Measurements from ENCODE around the gene MPP4. TPM values are rescaled to one million over a fixed set of nuclear protein-coding genes. Genes with fewer than 3 reads are reported as not detected.

MPP4 gene
- total and polyA plus RNA-seq, 2 of the 13 experiments (the other 11 are each of a cell fraction or from before 2014, with no cell fraction given) = not detected

DNA sequence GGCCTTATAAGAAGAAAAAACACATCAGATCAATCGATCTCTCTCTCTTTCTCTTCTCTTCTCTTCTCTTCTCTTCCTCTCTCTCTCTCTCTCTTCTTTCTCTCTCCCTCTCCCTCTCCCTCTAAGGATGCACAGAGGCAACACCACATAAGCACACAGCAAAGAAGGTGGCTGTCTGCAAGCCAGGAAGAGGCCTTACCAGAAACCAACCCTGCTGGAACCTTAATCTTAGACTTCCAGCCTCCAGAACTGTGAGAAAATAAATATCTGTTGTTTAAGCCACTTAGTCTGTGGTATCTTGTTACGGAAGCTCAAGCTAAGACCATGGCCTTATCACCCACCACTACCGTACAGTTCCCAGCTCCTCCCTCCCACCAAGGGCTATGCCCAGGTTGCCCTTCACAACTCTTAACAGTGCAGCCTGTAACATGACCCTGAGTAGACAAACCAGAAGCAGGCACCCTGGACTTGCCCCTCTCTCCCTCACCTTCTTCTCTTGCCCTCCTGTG is 30.0 kb downstream of the MPP4 start (continued):
- TF ChIP-seq, protein P1, sequence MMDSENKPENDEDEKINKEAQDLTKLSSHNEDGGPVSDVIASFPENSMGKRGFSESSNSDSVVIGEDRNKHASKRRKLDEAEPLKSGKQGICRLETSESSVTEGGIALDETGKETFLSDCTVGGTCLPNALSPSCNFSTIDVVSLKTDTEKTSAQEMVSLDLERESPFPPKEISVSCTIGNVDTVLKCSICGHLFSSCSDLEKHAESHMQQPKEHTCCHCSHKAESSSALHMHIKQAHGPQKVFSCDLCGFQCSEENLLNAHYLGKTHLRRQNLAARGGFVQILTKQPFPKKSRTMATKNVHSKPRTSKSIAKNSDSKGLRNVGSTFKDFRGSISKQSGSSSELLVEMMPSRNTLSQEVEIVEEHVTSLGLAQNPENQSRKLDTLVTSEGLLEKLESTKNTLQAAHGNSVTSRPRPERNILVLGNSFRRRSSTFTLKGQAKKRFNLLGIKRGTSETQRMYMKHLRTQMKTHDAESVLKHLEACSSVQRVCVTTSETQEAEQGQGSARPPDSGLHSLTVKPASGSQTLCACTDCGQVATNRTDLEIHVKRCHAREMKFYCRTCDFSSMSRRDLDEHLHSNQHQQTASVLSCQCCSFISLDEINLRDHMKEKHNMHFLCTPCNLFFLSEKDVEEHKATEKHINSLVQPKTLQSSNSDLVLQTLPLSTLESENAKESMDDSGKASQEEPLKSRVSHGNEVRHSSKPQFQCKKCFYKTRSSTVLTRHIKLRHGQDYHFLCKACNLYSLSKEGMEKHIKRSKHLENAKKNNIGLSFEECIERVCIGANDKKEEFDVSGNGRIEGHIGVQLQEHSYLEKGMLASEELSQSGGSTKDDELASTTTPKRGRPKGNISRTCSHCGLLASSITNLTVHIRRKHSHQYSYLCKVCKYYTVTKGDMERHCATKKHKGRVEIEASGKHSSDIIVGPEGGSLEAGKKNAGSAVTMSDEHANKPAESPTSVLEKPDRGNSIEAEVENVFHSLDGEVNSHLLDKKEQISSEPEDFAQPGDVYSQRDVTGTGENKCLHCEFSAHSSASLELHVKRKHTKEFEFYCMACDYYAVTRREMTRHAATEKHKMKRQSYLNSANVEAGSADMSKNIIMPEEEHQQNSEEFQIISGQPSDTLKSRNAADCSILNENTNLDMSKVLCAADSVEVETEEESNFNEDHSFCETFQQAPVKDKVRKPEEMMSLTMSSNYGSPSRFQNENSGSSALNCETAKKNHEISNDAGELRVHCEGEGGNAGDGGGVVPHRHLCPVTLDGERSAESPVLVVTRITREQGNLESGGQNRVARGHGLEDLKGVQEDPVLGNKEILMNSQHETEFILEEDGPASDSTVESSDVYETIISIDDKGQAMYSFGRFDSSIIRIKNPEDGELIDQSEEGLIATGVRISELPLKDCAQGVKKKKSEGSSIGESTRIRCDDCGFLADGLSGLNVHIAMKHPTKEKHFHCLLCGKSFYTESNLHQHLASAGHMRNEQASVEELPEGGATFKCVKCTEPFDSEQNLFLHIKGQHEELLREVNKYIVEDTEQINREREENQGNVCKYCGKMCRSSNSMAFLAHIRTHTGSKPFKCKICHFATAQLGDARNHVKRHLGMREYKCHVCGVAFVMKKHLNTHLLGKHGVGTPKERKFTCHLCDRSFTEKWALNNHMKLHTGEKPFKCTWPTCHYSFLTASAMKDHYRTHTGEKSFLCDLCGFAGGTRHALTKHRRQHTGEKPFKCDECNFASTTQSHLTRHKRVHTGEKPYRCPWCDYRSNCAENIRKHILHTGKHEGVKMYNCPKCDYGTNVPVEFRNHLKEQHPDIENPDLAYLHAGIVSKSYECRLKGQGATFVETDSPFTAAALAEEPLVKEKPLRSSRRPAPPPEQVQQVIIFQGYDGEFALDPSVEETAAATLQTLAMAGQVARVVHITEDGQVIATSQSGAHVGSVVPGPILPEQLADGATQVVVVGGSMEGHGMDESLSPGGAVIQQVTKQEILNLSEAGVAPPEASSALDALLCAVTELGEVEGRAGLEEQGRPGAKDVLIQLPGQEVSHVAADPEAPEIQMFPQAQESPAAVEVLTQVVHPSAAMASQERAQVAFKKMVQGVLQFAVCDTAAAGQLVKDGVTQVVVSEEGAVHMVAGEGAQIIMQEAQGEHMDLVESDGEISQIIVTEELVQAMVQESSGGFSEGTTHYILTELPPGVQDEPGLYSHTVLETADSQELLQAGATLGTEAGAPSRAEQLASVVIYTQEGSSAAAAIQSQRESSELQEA (CRISPR knock-in tag; IDR thresholded peaks at IDR 0.05; ENCODE audit: not compliant biosample characterization) = no peak
- TF ChIP-seq CENPT (CRISPR knock-in tag; IDR thresholded peaks at IDR 0.05; ENCODE audit: low read depth) (no peak), SATB2 (CRISPR knock-in tag; IDR thresholded peaks at IDR 0.05) (no peak)

GRCh38 chr2:201664334-201664733 is 34.1 kb downstream of the MPP4 start:
- POLR2A ChIA-PET = no interaction called here
- no TSS peak for BruUV-seq (replicated peaks)
- no peak for ATAC-seq

More at GRCh38 chr2:201664334-201664733, 34.1 kb downstream of the MPP4 start:
- in situ Hi-C loops (cut with HindIII; ENCODE audit: extremely low pct_ligation_motif_present, low pct_unique_long_range_greater_than_20kb) (no loop called here), intact Hi-C loops (cut with micrococcal nuclease; ENCODE audit: unreplicated experiment) (loop anchor here (10.0 kb wide), 1 partner anchor 220 kb away; no protein-coding TSS in a partner anchor)
- no peaks in the 10 kb centered on the region for H3K9me3 ChIP-seq (ENCODE audit: low read length)
- DNase-seq (ENCODE audit: low spot score) (no peak), FAIRE-seq (no peak)
- no peaks in the 10 kb centered on the region for H4K20me1 ChIP-seq (ENCODE audit: insufficient read depth, low read length)
- TF ChIP-seq CREB1 (IDR thresholded peaks at IDR 0.05) (0 out of 2 replicates have a peak, but pooled peaks have one; percentile 34), CREB1 (CRISPR knock-in tag; IDR thresholded peaks at IDR 0.05) (no peak), MEF2D (CRISPR knock-in tag; IDR thresholded peaks at IDR 0.05) (no peak)
- 51% methylated on average over 8 of the region's 8 CpGs for WGBS (ENCODE audit: low lambda C conversion rate)
- no peak overlapping the region for H3K27ac ChIP-seq (ENCODE audit: extremely low read length, insufficient read depth, low read length)
- H3K4me2 ChIP-seq (ENCODE audit: low read depth, low read length) = no peak overlapping the region
- no peak overlapping the region for H2AFZ ChIP-seq (ENCODE audit: low read length)
- H3K4me1 ChIP-seq (ENCODE audit: insufficient read depth, low read length) = no peaks in the 10 kb centered on the region
- no peak overlapping the region for H3K9ac ChIP-seq (ENCODE audit: insufficient read depth, low read depth, low read length)
- H3K4me3 ChIP-seq (replicated peaks in 1 of 3; ENCODE audit: insufficient read depth in 1 of 3, low read depth in 2 of 3, low read length in 3 of 3) = no peak overlapping the region
- CTCF ChIA-PET (ENCODE audit: low intra/inter-chr PET ratio, low total read pairs) = no interaction called here
- H3K36me3 ChIP-seq (replicated peaks in 1 of 2; ENCODE audit: control insufficient read depth in 1 of 2, insufficient read depth in 2 of 2, low read length in 2 of 2) = no peaks in the 10 kb centered on the region
- no peaks in the 10 kb centered on the region for H3K79me2 ChIP-seq (ENCODE audit: insufficient read depth, low read length)
- H3K27me3 ChIP-seq (ENCODE audit: control insufficient read depth in 1 of 2, insufficient read depth in 2 of 2, low read length in 2 of 2) = peaks cover 0 to 9% of the 10 kb centered on the region in 2 experiments; a peak in 2 of 5 replicates
